Nephron (organoid): ENCODE measurements around the gene ATXN7.
A peak's percentile ranks its signal among the peaks of the same experiment; 100 is the strongest.

ENCODE experiments used
- H3K27ac Mint-ChIP-seq, 3 experiments: 2 replicates each; pipeline ENCODE4 v1.8.0; 2020; ENCODE audit warnings: mixed read lengths in 3 of 3, mild to moderate bottlenecking in 2 of 3, moderate library complexity in 1 of 3
- H3K27me3 Mint-ChIP-seq: 2 replicates; pipeline ENCODE4 v1.8.0; 2021; ENCODE audit warnings: low read depth, mild to moderate bottlenecking, moderate library complexity, mixed read lengths
- H3K36me3 Mint-ChIP-seq: 2 replicates; pipeline ENCODE4 v1.8.0; 2020; ENCODE audit warnings: low read depth, mixed read lengths
- H3K4me1 Mint-ChIP-seq: 2 replicates; pipeline ENCODE4 v1.8.0; 2020; ENCODE audit warnings: mixed read lengths
- H3K4me3 Mint-ChIP-seq, 3 experiments: 2 replicates each; pipeline ENCODE4 v1.8.0; 2020; ENCODE audit warnings: mild to moderate bottlenecking in 3 of 3, mixed read lengths in 3 of 3, moderate library complexity in 2 of 3
- H3K9me3 Mint-ChIP-seq: 2 replicates; pipeline ENCODE4 v1.8.0; 2020; ENCODE audit warnings: mixed read lengths
- CTCF ChIP-seq, 3 experiments: fragments of 200-600 bp; sonication (generic); IDR thresholded peaks; one replicate each; pipeline ENCODE4 v1.5.0; 2021; ENCODE audit warnings: antibody characterized with exemption in 3 of 3; ENCODE audit not compliant: unreplicated experiment in 3 of 3

The ATXN7 gene

GRCh38 chr3:63995086-63995485, 131.4 kb downstream of the ATXN7 start:
- Mint-ChIP-seq H3K9me3 (no peaks in the 10 kb centered on the region), H3K4me3 (no peak overlapping the region), H3K27me3 (peaks cover 3% of the 10 kb centered on the region), H3K4me1 (no peaks in the 10 kb centered on the region), H3K36me3 (peaks cover 74% of the 10 kb centered on the region), H3K27ac (no peak overlapping the region)
- TF ChIP-seq CTCF (IDR thresholded peaks at IDR 0.05; ENCODE audit: unreplicated experiment in 3 of 3) = no peak

GRCh38 chr3:63998852-63999754, 135.4 kb downstream of the ATXN7 start:
- Mint-ChIP-seq H3K4me1 (no peaks in the 10 kb centered on the region), H3K27me3 (no peaks in the 10 kb centered on the region), H3K27ac (peak overlapping the region; percentile 19 to 95 (median 28)), H3K36me3 (peaks cover 69% of the 10 kb centered on the region), H3K4me3 (no peak overlapping the region), H3K9me3 (no peaks in the 10 kb centered on the region)
- no peak for TF ChIP-seq CTCF (IDR thresholded peaks at IDR 0.05; ENCODE audit: unreplicated experiment in 3 of 3)

GRCh38 chr3:64000453-64001055, 136.9 kb downstream of the ATXN7 start:
- no peaks in the 10 kb centered on the region for H3K4me1 Mint-ChIP-seq
- H3K9me3 Mint-ChIP-seq = no peaks in the 10 kb centered on the region
- H3K27me3 Mint-ChIP-seq = no peaks in the 10 kb centered on the region
- peak overlapping the region in 2 of 3 experiments; percentile 13 to 14 for H3K4me3 Mint-ChIP-seq
- TF ChIP-seq CTCF (IDR thresholded peaks at IDR 0.05; ENCODE audit: unreplicated experiment in 3 of 3) = no peak
- H3K36me3 Mint-ChIP-seq = peaks cover 59% of the 10 kb centered on the region
- H3K27ac Mint-ChIP-seq = peak overlapping the region; percentile 27 to 95 (median 86)

- Mint-ChIP-seq H3K4me1 (no peaks in the 10 kb centered on the region), H3K4me3 (no peak overlapping the region), H3K36me3 (peaks cover 42% of the 10 kb centered on the region), H3K27me3 (no peaks in the 10 kb centered on the region), H3K27ac (peak overlapping the region in 1 of 3 experiments; percentile 69), H3K9me3 (no peaks in the 10 kb centered on the region)
- no peak for TF ChIP-seq CTCF (IDR thresholded peaks at IDR 0.05; ENCODE audit: unreplicated experiment in 3 of 3)
These were observed 138.6 kb downstream of the ATXN7 start for GRCh38 chr3:64002233-64002632.

- no peaks in the 10 kb centered on the region for H3K9me3 Mint-ChIP-seq
- H3K27me3 Mint-ChIP-seq = no peaks in the 10 kb centered on the region
- TF ChIP-seq CTCF (IDR thresholded peaks at IDR 0.05; ENCODE audit: unreplicated experiment in 3 of 3) = no peak
- H3K4me1 Mint-ChIP-seq = peaks cover 3% of the 10 kb centered on the region
- H3K4me3 Mint-ChIP-seq = no peak overlapping the region
- no peak overlapping the region for H3K27ac Mint-ChIP-seq
- peaks cover 32% of the 10 kb centered on the region for H3K36me3 Mint-ChIP-seq
These were observed 139.9 kb downstream of the ATXN7 start for GRCh38 chr3:64003589-64003988.
